ENCODE measurements around the gene ZFX. TPM values are rescaled to one million over a fixed set of nuclear protein-coding genes. Genes with fewer than 3 reads are reported as not detected.

Gene ZFX
- total and polyA plus RNA-seq, 7 donors = 3.8 to 72.3 (median 55.4) TPM

DNA sequence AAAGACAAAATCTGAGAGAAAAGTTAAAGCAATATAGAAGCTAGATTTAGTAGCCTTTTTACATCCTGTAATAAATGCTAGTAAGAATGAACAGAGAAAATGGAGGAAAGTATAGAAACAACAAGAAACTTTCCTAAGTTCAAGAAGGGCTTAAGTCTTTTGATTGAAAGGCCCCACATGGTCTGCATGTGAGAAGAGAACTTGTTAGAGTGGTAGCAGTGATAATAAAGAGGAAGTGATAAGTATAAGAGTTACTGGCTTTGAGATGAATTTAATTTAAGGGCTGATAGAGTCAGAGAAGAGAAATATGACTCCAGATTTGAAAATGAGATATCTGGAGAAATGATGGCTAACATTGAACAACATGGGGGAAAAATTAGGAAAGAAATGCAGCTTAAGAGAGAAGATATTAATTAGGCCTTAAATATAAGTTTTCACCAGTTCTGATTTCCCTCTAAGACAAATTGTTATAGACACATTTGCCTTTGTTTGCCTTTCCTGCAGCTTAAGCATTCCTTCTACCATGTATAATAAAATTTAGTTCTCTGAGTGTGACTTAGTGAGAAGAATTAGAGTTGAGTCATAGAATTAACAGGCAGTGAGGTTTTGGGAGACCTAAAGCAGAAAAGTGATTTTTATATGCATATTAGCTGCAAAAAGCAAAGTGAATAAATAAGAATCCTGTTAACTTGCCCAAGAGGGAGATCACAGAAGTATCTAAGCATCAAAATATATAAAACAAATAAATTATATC lies 18.4 kb downstream of the ZFX start:
- Histone ChIP-seq H3K4me3 (no peak overlapping the region), H3K4me1 (peaks cover 50% of the 10 kb centered on the region), H3K9me3 (no peaks in the 10 kb centered on the region), H3K27ac (no peak overlapping the region), H3K36me3 (ENCODE audit: insufficient read depth in 1 of 2, low read depth in 1 of 2) (peaks cover 0 to 5% of the 10 kb centered on the region in 2 donors), H3K27me3 (ENCODE audit: insufficient read depth in 3 of 3, low read length in 2 of 3) (no peaks in the 10 kb centered on the region)
- no peak for ATAC-seq
- TF ChIP-seq, protein P1, sequence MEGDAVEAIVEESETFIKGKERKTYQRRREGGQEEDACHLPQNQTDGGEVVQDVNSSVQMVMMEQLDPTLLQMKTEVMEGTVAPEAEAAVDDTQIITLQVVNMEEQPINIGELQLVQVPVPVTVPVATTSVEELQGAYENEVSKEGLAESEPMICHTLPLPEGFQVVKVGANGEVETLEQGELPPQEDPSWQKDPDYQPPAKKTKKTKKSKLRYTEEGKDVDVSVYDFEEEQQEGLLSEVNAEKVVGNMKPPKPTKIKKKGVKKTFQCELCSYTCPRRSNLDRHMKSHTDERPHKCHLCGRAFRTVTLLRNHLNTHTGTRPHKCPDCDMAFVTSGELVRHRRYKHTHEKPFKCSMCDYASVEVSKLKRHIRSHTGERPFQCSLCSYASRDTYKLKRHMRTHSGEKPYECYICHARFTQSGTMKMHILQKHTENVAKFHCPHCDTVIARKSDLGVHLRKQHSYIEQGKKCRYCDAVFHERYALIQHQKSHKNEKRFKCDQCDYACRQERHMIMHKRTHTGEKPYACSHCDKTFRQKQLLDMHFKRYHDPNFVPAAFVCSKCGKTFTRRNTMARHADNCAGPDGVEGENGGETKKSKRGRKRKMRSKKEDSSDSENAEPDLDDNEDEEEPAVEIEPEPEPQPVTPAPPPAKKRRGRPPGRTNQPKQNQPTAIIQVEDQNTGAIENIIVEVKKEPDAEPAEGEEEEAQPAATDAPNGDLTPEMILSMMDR (IDR thresholded peaks at IDR 0.05) = no peak
- DNase-seq = no peak
- intact Hi-C loops (cut with DNase I) = no loop called here

DNA sequence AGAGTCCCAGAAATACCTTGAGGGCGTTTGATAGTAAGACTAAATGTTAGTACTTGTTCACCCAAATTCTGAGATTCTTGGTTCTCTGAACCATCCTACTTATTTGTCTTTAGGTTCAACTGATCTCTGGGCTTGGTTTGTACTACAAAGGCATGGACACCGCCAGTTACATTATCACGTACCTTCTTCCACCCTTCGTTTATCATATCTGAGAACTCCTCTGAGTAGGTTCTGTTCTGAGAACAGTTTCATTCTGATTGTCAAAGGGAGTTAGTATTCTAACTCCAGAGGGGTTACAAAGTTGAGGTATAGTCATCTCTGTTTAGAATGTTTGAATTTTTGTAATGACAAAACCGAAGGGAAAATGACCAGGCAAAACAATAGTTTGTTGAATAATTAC lies 19.3 kb downstream of the ZFX start:
- TF ChIP-seq, protein P1 (IDR thresholded peaks at IDR 0.05) = no peak
- Histone ChIP-seq H3K27ac (no peak overlapping the region), H3K27me3 (ENCODE audit: insufficient read depth in 3 of 3, low read length in 2 of 3) (no peaks in the 10 kb centered on the region), H3K4me3 (no peak overlapping the region), H3K9me3 (no peaks in the 10 kb centered on the region), H3K36me3 (ENCODE audit: insufficient read depth in 1 of 2, low read depth in 1 of 2) (peaks cover 0 to 14% of the 10 kb centered on the region in 2 donors), H3K4me1 (peaks cover 50% of the 10 kb centered on the region)
- DNase-seq (no peak), ATAC-seq (no peak)
- WGBS, 3 donors = 77 to 88% (median 85%) methylated on average over 5 of the region's 5 CpGs
- intact Hi-C loops (cut with DNase I) = no loop called here

DNA sequence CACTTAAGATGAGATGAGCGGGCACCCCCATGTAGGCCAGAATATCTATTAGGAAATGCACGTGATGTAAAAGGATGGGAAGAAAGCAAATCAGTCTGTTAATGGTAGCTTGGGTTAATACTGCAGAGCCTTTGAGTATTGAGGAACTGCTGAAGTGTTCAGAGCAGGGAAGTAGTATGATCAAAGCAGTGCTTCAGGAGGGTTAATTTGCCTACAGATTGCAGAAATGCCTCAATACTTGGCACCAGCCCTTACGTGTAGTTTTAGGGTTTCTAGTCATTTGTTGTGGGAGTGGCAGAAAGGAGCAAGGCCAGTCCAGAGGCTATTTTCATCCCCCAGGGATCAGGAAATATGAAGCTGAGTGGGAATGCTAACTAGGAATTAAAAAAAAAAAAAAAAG lies 19.7 kb downstream of the ZFX start:
- peaks cover 46% of the 10 kb centered on the region for H3K4me1 ChIP-seq
- intact Hi-C loops (cut with DNase I) = no loop called here
- no peaks in the 10 kb centered on the region for H3K27me3 ChIP-seq (ENCODE audit: insufficient read depth in 3 of 3, low read length in 2 of 3)
- no peak for ATAC-seq
- H3K4me3 ChIP-seq = no peak overlapping the region
- DNase-seq = no peak
- no peaks in the 10 kb centered on the region for H3K9me3 ChIP-seq
- H3K27ac ChIP-seq = no peak overlapping the region
- WGBS, 3 donors = 44 to 65% (median 52%) methylated on average over 3 of the region's 3 CpGs
- TF ChIP-seq, protein P1 (IDR thresholded peaks at IDR 0.05) = no peak
- H3K36me3 ChIP-seq (ENCODE audit: insufficient read depth in 1 of 2, low read depth in 1 of 2) = peaks cover 0 to 17% of the 10 kb centered on the region in 2 donors

- 79 to 90% (median 82%) methylated on average over 11 of the region's 11 CpGs for WGBS, 3 donors
- Histone ChIP-seq H3K36me3 (ENCODE audit: insufficient read depth in 1 of 2, low read depth in 1 of 2) (peaks cover 0 to 57% of the 10 kb centered on the region in 2 donors), H3K4me1 (peaks cover 17% of the 10 kb centered on the region), H3K9me3 (no peaks in the 10 kb centered on the region), H3K27me3 (ENCODE audit: insufficient read depth in 3 of 3, low read length in 2 of 3) (no peaks in the 10 kb centered on the region), H3K4me3 (no peak overlapping the region), H3K27ac (no peak overlapping the region)
- DNase-seq (no peak), ATAC-seq (no peak)
- intact Hi-C loops (cut with DNase I) = no loop called here
- TF ChIP-seq, protein P1 (IDR thresholded peaks at IDR 0.05) = no peak
Observed at GRCh38 chrX:24173115-24173847, 23.8 kb downstream of the ZFX start.

Data from psoas muscle (tissue), 8 donors.